AG04449 (cell line): ENCODE measurements around the gene TSPEAR.

Experiments
- CTCF ChIA-PET: fragments of 350-600 bp; formaldehyde crosslinking; extraction: SDS; loops from one replicate; lab custom pipeline; 2021; ENCODE audit warnings: antibody characterized with exemption; lab: Yijun Ruan, JAX
- POLR2A ChIA-PET: fragments of 400-600, 350-600 bp; formaldehyde crosslinking; extraction: SDS; loops from one replicate; lab custom pipeline; 2020; ENCODE audit warnings: antibody characterized with exemption, inconsistent platforms; lab: Yijun Ruan, JAX
- DNase-seq: peaks from one replicate; pipeline ENCODE4 v3.0.0-alpha.2; 2010; ENCODE audit warnings: low read depth, low spot score
- H3K4me3 ChIP-seq: 2 replicates; pipeline ENCODE4 v1.5.1; 2011; ENCODE audit warnings: low read depth, mild to moderate bottlenecking, control low read depth, low read length
- CTCF ChIP-seq: IDR thresholded peaks from one replicate; pipeline ENCODE4 v1.5.1; 2011; ENCODE audit warnings: mild to moderate bottlenecking, moderate library complexity, low read length, control low read depth, inconsistent platforms; ENCODE audit not compliant: insufficient read depth; ENCODE audit errors: missing control alignments

The TSPEAR gene

GRCh38 chr21:44557491-44558328, 153.7 kb downstream of the TSPEAR start:
- H3K4me3 ChIP-seq: no peak overlapping the region
- ChIA-PET POLR2A (no interaction called here), CTCF (no interaction called here)
- no peak for TF ChIP-seq CTCF
- no peak for DNase-seq

GRCh38 chr21:44556879-44557278, 154.5 kb downstream of the TSPEAR start:
- DNase-seq: no peak
- POLR2A ChIA-PET: no interaction called here
- no peak overlapping the region for H3K4me3 ChIP-seq
- CTCF ChIA-PET: no interaction called here
- no peak for TF ChIP-seq CTCF

GRCh38 chr21:44555200-44555875, 156.0 kb downstream of the TSPEAR start:
- no peak for TF ChIP-seq CTCF
- ChIA-PET POLR2A (no interaction called here), CTCF (no interaction called here)
- DNase-seq: no peak
- H3K4me3 ChIP-seq: no peak overlapping the region

GRCh38 chr21:44552681-44553080, 158.7 kb downstream of the TSPEAR start:
- ChIA-PET POLR2A (no interaction called here), CTCF (interaction anchor here (1.0 kb wide), 1 partner anchor 241 kb away, joined by 3 read pairs; no protein-coding TSS in a partner anchor)
- TF ChIP-seq CTCF: no peak
- H3K4me3 ChIP-seq: no peak overlapping the region
- DNase-seq: no peak

- ChIA-PET CTCF (no interaction called here), POLR2A (no interaction called here)
- DNase-seq: no peak
- TF ChIP-seq CTCF: no peak
- no peak overlapping the region for H3K4me3 ChIP-seq
Measured at GRCh38 chr21:44552136-44552535, 159.2 kb downstream of the TSPEAR start.

GRCh38 chr21:44551340-44551961, 159.9 kb downstream of the TSPEAR start, which contains the start of gene KRTAP10-2:
KRTAP10-2 (minus strand) TSS chr21:44551505; CDS start chr21:44551458, 47 bp downstream.
- CTCF ChIA-PET: no interaction called here
- no peak for TF ChIP-seq CTCF
- POLR2A ChIA-PET: no interaction called here
- no peak for DNase-seq
- H3K4me3 ChIP-seq: no peak within 1 kb of the TSS
